OCI-LY7 (cell line): ENCODE results near the gene DNAJC7. TPM values are rescaled to one million over a fixed set of nuclear protein-coding genes. Genes with fewer than 3 reads are reported as not detected.
A peak's percentile ranks its signal among the peaks of the same experiment; 100 is the strongest.

Experiments
- BruUV-seq: library from RNA; stranded (reverse); fragments of 400-500 nt; replicated peaks from 2 replicates; lab custom pipeline; 2021; lab: Mats Ljungman, UMichigan
- CTCF ChIA-PET: fragments of 300-600 bp; sonication (Branson Sonifier 250); formaldehyde crosslinking; loops from one replicate; lab custom pipeline; 2022; ENCODE audit warnings: antibody characterized with exemption; ENCODE audit not compliant: unreplicated experiment; lab: Charles Lee
- POLR2A ChIA-PET: fragments of 300-600 bp; sonication (Branson Sonifier 250); formaldehyde crosslinking; loops from one replicate; lab custom pipeline; 2022; ENCODE audit warnings: antibody characterized with exemption; lab: Charles Lee
- DNase-seq: peaks from one replicate; pipeline ENCODE4 v3.0.0-alpha.2; 2015; ENCODE audit warnings: low spot score
- H2AFZ ChIP-seq: fragments of 200-600 bp; sonication (generic), shearing (Covaris generic); 2 replicates; pipeline ENCODE4 v1.6.1; 2014; ENCODE audit warnings: mild to moderate bottlenecking, antibody characterized with exemption, low read length, moderate library complexity
- H3K27ac ChIP-seq: fragments of 200-600 bp; sonication (generic); 2 replicates; pipeline ENCODE4 v1.5.1; 2014; ENCODE audit warnings: mixed run types, low read depth, mild to moderate bottlenecking, moderate library complexity, low read length, inconsistent platforms; ENCODE audit not compliant: poor library complexity, severe bottlenecking
- H3K36me3 ChIP-seq: fragments of 200-600 bp; sonication (generic); 2 replicates; pipeline ENCODE4 v1.6.1; 2014; ENCODE audit warnings: mild to moderate bottlenecking, antibody characterized with exemption, low read length, moderate library complexity, mixed read lengths; ENCODE audit not compliant: insufficient read depth
- H3K4me1 ChIP-seq: fragments of 200-600 bp; sonication (generic); 2 replicates; pipeline ENCODE4 v1.5.1; 2014; ENCODE audit warnings: mild to moderate bottlenecking, low read length; ENCODE audit not compliant: insufficient read depth, poor library complexity, severe bottlenecking
- H3K4me2 ChIP-seq: fragments of 200-600 bp; sonication (generic); 2 replicates; pipeline ENCODE4 v1.6.1; 2014; ENCODE audit warnings: mild to moderate bottlenecking, low read length
- H3K4me3 ChIP-seq: fragments of 200-600 bp; sonication (generic); 2 replicates; pipeline ENCODE4 v1.5.1; 2014; ENCODE audit warnings: mild to moderate bottlenecking, low read depth, low read length; ENCODE audit not compliant: poor library complexity, severe bottlenecking
- H3K79me2 ChIP-seq: fragments of 200-600 bp; sonication (generic); 2 replicates; pipeline ENCODE4 v1.6.1; 2016; ENCODE audit warnings: low read depth, mild to moderate bottlenecking, low read length, moderate library complexity, mixed read lengths; ENCODE audit not compliant: insufficient read depth
- H3K9me2 ChIP-seq: fragments of 200-600 bp; sonication (generic); 2 replicates; pipeline ENCODE4 v1.6.1; 2016; ENCODE audit warnings: mild to moderate bottlenecking, low read length, mixed read lengths; ENCODE audit not compliant: insufficient read depth
- H3K9me3 ChIP-seq: fragments of 200-600 bp; sonication (generic); 2 replicates; pipeline ENCODE4 v1.6.1; 2014; ENCODE audit warnings: mild to moderate bottlenecking, mixed run types, low read length, mixed read lengths
- H4K20me1 ChIP-seq: fragments of 200-600 bp; sonication (generic); 2 replicates; pipeline ENCODE4 v1.6.1; 2014; ENCODE audit warnings: mild to moderate bottlenecking, antibody characterized with exemption, low read length, moderate library complexity, mixed read lengths; ENCODE audit not compliant: insufficient read depth
- EZH2phosphoT487 ChIP-seq: fragments of 200-600 bp; sonication (generic); IDR thresholded peaks from 2 replicates; pipeline ENCODE4 v1.6.1; 2018; ENCODE audit warnings: low read depth, borderline replicate concordance, mild to moderate bottlenecking, mixed run types, antibody characterized with exemption, low read length, moderate library complexity, mixed read lengths
- intact Hi-C: fragments of 100-400 bp; cut with micrococcal nuclease; formaldehyde crosslinking; loops from one replicate; pipeline ENCODE4 v1.10.0; 2022; ENCODE audit not compliant: unreplicated experiment
- total RNA-seq, 2 experiments: library from RNA; depleted of rRNA in 1 of 2; stranded (reverse); fragments of >200 nt in 1 of 2; shearing (Covaris generic) in 1 of 2; gene quantifications; 2 replicates each; pipeline ENCODE4 v1.2.3, GENCODE V29; 2014 to 2022
- TF ChIP-seq, protein P1 (sequence below): fragments of 200-600 bp; sonication (generic); conservative IDR thresholded peaks from 2 replicates; pipeline ENCODE4 v1.5.1; 2014; ENCODE audit warnings: mild to moderate bottlenecking, antibody characterized with exemption, low read length, moderate library complexity, mixed read lengths

The DNAJC7 gene
- total RNA-seq, 2 experiments from 2014 or later, result 76.4 to 124 TPM

DNA sequence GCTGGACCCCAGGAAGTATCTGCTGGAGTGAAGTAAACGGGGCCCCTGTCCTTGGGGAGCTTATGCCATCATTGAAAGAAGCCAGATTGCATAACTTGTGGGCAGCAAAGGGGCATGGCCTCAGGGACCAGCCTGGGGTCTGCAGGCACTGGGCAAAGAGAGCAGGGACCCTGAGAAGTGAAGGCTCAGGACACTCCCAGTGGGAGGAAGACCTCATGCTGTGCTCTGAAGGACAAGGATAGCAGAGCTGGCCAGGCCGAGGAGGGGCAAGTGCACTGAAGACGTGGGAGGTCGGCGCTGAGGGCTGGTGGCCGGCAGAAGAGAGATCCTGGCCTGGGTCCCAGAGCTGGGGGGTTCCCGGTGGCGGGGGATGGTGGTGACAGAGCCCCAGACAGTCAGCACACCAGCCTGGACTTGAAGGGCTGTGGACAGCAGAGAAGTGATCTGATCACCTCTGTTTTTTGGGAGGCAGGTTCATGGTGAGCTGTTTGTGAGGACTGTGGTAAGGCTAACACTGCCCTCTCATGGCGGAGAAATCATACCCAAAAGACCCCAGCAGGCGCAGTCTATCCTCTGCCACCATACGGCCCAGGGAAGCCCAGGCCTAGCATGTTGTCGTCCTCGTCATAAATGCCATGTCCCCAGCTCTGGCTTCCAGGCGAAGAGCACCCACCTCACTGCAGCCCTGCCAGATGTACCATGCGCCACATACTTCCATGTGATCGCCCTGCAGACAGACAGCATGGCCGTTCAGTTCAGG, 57.7 kb downstream of the DNAJC7 start:
- TF ChIP-seq, protein P1, sequence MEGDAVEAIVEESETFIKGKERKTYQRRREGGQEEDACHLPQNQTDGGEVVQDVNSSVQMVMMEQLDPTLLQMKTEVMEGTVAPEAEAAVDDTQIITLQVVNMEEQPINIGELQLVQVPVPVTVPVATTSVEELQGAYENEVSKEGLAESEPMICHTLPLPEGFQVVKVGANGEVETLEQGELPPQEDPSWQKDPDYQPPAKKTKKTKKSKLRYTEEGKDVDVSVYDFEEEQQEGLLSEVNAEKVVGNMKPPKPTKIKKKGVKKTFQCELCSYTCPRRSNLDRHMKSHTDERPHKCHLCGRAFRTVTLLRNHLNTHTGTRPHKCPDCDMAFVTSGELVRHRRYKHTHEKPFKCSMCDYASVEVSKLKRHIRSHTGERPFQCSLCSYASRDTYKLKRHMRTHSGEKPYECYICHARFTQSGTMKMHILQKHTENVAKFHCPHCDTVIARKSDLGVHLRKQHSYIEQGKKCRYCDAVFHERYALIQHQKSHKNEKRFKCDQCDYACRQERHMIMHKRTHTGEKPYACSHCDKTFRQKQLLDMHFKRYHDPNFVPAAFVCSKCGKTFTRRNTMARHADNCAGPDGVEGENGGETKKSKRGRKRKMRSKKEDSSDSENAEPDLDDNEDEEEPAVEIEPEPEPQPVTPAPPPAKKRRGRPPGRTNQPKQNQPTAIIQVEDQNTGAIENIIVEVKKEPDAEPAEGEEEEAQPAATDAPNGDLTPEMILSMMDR, result peak; percentile 76
- TF ChIP-seq EZH2phosphoT487, result no peak
- ChIA-PET POLR2A (interaction anchor here (0.8 to 1.3 kb wide), 2 partner anchors 10 to 161 kb away, joined by 3 read pairs; partner anchors contain the start of gene KAT2A), CTCF (interaction anchor here (1.0 kb wide), 1 partner anchor 158 kb away, joined by 4 read pairs; no protein-coding TSS in a partner anchor)
- Histone ChIP-seq H3K36me3 (no peaks in the 10 kb centered on the region), H3K4me3 (no peak overlapping the region), H3K9me2 (no peaks in the 10 kb centered on the region), H4K20me1 (no peaks in the 10 kb centered on the region), H3K79me2 (no peaks in the 10 kb centered on the region), H3K4me1 (peaks cover 17% of the 10 kb centered on the region), H3K9me3 (no peaks in the 10 kb centered on the region), H3K4me2 (no peak overlapping the region), H2AFZ (no peak overlapping the region), H3K27ac (no peak overlapping the region)
- DNase-seq, result peak; percentile 61
- intact Hi-C loops, result loop anchor here (1.0 to 5.0 kb wide), 3 partner anchors 42 to 221 kb away; partner anchors contain the start of gene ACLY
- no TSS peak for BruUV-seq

DNA sequence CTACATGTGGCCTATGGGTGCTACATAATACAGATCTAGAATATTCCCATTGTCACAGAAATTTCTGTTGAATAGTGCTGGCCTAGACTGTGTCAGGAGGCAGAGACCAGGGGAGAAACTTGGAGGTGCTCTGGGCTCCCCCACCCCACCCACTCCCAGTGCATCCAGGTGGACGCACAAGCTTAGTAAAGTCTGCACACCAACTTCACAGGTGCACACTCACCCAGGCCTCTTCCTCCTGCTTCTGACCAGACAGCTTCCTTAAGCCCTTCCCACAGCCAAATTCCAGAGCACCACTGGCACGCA, 58.3 kb downstream of the DNAJC7 start:
- Histone ChIP-seq H2AFZ (no peak overlapping the region), H3K4me2 (no peak overlapping the region)
- POLR2A ChIA-PET, result interaction anchor here (0.8 to 1.3 kb wide), 2 partner anchors 10 to 162 kb away, joined by 3 read pairs; partner anchors contain the start of gene KAT2A

More for the DNA sequence above, 58.3 kb downstream of the DNAJC7 start:
- Histone ChIP-seq H3K9me2 (no peaks in the 10 kb centered on the region), H3K9me3 (no peaks in the 10 kb centered on the region), H3K4me1 (peaks cover 17% of the 10 kb centered on the region), H3K36me3 (no peaks in the 10 kb centered on the region), H3K4me3 (no peak overlapping the region), H4K20me1 (no peaks in the 10 kb centered on the region), H3K27ac (no peak overlapping the region), H3K79me2 (no peaks in the 10 kb centered on the region)
- CTCF ChIA-PET, result interaction anchor here (1.0 kb wide), 1 partner anchor 157 kb away, joined by 4 read pairs; no protein-coding TSS in a partner anchor
- TF ChIP-seq, protein P1, result no peak
- TF ChIP-seq EZH2phosphoT487, result no peak
- intact Hi-C loops, result loop anchor here (1.0 kb wide), 2 partner anchors 158 to 221 kb away; no protein-coding TSS in a partner anchor
- no TSS peak for BruUV-seq
- DNase-seq, result no peak
